Endometrium (tissue), 2 donors: ENCODE measurements around the gene PRDM16.

Experiments used
- FAIRE-seq: peaks from 2 replicates; lab custom pipeline; 2012; peaks lifted over from hg19 to GRCh38; lab: Jason Lieb, UNC
- donor health status: control.
- donor health status: control.

PRDM16 gene

DNA sequence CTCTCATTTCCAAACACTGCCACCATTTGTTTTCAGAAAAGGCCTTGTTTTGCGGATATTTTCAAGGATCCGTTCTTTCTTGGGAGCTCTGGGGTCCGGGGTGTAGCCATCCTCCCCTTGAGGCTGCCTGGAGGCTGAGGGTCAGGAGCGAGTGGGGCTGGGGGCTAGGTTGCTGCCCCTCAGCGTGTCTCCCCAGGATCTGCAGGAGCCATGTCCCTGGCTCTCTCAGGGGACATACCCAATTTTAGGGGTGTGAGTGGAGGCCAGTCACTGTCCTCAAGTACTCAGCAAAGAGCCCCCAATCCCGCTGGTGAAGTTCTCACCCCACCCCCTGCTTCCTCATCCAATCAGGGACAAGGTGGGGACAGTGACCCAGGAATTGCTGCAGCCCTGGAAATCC is 15.0 kb upstream of the PRDM16 start:
- no peak for FAIRE-seq

DNA sequence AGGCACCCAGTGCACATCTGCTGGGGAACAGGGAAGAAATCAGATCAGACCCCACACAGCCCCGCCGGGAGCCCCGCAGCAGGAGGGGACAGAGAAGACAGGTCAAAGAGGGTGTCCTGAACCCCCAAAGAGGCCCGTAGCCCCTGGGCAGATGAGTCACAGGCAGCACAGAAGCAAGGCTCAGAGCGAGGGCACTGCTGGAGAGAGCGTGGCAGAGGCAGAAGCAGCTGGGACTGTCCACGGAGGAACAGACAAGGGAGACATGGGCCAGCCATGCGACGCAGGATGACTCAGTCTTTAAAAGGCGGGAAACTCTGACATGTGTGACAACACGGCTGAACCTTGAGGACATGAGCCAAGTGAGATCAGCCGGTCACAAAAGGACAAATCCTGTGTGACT is 14.5 kb upstream of the PRDM16 start:
- no peak for FAIRE-seq

DNA sequence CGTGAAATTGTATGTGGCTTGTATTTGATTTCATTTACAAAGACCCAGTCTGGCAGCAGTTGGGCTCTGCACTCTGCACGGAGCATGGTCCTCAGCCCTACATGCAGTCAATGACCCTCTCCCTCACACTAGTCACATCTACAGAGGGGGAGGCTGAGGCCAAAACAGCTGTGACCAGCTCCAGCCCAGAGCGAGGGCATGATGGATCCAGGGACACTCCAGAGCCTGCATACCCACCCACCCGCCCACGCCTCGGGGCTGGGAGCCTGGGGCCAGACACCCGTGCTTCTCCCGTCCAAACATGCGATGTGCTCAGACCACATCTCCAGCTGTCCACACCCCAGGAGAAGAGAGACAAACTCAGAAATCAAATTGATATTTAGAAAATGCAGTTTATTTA is 14.0 kb upstream of the PRDM16 start:
- FAIRE-seq: no peak

DNA sequence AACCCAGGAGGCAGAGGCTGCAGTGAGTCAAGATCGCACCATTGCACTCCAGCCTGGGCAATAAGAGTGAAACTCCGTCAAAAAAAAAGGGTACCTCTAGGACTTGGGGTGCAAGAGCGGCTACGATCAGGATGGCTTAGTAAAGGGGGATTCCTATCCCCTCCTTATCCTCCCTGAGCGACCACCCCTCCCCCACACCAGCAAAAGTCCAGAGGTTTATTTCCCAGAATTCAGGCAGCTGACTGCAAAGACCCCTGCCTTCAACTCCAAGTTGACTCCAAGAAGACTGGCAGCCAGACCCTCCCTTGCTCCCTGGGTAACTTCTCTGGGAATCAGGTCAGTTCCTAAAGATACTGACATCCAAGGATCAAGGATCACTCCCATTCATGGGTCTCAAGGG is 12.4 kb upstream of the PRDM16 start:
- no peak for FAIRE-seq

DNA sequence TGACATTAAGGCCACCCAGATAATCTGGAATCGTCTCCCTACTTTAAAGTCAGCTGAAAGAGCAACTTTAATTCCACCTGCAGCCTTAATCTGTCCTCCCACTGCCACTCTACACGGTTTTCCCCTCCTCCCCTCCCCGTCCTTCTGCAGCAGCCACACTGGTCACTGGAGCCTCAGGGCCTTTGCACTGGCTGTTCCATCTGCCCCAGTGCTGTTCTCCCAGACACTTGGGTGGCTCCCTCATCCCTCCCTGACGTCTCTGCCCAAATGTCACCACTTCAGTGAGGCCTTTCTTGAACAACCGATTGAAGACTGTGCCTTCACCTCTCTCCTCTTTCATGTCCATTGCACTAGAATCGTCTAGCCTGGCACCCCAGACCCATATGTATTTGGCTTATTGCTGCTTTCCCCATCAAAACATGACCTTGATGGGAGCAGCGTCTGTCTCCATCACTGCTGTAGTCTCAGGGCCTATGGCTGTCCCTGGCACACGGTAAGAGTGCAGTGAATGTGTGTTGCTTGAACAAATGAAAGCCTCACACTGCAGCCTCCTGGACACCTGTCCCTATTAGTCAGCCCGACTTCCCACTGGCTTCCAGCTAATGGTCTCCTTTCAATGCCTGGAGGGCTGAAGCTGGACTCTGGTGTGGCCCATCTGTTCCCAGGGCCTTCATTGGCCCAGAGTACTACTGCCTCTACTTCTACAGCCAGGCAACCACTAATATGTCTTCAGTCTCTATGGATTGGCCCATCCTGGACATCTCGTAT is 10.6 kb upstream of the PRDM16 start:
- no peak for FAIRE-seq

DNA sequence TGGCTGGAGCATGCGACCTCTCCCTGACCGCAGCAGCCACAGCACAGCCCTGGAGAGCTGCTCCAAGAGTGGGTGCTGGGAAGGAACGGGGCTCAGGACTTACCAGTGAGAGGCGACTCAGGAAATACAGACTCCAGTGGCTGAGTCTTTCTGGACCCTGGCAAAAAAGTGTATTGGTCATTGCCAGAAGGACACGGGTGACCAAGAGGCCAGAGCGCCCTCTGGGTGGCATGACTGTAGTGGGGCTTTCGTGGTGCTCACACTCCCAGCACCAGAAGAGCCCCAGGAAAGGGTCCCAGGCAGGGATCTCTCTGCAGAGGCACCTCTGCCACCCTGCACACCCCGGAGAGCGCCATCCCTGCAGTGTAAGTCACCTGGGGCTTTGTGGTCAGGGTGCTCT is 8.9 kb upstream of the PRDM16 start:
- FAIRE-seq: no peak

DNA sequence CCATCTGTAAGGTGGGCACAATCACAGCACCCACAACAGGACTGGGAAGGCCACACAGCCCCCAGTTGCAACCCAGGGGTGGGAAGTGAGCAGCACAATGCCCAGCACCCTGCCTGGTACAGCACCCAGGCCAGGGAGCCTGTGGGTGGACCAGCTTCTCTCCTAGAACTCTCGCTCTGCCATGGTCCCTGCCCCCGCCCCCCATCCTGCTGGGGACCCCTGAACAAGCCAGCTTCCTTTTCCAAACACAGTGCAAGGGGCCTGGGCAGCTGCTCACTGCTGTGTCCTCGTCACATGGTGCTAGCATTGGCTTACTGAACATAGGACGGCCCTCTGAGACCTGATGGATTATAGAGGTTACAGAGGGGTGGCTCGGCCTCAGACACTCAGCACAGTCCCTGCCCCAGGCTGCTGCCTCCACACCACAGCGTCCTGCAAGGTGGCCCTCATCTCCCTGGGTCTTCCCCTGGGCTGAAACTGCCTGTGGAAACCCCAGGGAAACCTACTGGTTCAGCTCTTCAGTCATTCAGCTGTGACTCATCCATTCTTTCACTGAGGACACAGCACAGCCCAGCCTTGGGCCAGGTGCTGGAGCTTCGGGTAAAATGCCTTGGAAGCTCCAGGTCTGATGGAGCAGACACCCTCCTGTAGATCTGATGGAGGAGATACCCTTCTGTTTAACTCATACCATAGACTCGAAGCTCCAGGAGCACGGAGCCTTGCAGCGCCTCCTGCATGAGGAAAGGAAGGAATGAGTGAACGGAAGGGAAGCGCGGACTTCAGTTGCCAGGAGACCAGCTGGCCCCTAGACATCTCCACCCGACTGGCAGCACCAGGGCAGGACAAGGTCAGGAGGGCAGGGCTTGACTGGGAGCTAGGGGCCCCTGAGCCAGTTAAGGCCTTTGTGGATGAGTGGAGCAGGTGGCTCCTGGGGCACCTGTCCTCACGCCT is 8.1 kb upstream of the PRDM16 start:
- FAIRE-seq: no peak

DNA sequence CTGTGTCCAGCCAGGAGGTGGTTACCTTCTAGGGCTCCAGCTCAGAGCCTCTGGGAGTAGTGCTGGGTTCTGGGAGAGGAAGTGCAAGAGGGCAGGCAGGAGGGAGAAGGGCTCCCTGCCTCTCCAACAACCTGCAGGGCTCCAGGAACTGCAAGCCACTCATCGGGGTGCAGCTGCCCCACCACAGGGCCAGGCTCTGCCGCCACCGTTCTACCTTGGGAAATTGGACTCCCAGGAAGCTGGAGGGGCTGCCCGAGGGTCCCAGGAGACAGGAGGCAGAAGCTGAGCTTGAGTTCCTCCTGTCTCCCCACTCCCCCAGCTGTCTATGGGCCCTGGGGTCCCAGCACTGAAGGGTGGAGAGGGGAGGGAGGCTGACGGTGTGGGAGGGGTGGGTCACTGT is 7.4 kb upstream of the PRDM16 start:
- no peak for FAIRE-seq

DNA sequence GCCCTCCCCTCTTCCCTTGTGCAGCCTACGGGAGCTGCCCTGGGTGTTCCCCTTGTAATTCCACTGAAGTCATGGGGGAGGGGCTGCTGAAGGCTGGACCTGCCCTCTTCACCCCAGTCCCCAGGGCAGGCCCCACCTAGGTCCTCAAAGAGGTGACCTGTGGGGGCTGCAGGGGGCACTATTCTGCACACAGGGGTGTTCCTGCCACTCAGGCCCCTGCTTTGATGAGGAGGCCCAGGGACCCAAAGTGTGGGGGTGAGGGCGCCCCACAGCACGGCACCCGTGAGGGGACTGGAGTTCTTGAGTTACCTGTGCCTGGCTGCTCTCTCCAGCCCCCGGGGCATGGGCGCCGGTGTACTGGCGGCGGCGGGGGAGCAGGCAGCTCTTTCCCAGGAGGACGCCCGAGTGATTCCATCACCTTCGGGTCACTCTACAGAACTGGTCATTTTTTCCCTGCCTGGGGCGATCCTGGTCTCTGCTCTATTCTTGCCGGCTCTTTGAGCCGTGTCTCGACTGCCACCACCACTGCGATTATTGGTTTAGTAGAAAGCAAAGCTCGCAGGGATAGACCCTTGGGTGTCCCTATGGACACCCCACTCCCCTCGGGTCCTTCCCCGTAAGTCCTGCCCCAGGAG is 6.9 kb upstream of the PRDM16 start:
- no peak for FAIRE-seq

DNA sequence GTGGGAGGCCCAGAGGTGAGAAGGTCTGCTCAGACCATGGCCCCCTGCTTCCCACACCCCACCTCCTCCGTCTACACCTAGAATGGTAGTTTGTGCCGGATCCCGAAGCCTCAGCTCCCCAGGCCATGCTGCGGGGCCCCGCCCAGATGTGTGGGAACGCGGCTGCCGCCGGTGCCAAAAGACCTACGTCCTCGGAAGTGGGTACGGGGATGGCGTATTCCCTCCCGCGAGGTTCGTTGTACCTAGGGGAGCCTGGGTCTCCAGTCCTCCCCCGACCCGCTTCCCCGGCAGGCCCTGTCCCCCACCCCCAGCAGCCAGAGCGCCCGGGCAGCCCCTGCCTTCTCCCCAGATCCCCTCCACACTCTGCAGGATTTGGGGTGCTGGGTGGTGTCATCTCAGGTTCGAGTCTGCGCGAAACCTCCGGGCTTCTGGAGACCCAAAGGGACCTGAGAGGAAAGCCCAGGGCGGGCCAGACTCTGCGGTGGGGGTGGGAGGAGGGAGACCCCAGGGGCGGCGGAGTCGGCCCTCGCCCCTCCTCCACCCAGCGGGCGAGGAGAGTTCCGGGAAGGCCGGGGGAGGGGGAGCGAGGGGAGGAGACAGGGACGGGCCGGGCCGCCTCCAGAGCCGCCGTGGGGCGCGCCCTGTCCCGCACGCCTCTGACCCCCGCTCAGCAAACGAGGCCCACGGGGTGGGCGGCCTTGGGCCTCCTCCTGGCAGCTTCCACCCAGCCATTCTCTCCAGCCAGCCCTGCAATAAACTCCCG is 6.2 kb upstream of the PRDM16 start:
- no peak for FAIRE-seq

DNA sequence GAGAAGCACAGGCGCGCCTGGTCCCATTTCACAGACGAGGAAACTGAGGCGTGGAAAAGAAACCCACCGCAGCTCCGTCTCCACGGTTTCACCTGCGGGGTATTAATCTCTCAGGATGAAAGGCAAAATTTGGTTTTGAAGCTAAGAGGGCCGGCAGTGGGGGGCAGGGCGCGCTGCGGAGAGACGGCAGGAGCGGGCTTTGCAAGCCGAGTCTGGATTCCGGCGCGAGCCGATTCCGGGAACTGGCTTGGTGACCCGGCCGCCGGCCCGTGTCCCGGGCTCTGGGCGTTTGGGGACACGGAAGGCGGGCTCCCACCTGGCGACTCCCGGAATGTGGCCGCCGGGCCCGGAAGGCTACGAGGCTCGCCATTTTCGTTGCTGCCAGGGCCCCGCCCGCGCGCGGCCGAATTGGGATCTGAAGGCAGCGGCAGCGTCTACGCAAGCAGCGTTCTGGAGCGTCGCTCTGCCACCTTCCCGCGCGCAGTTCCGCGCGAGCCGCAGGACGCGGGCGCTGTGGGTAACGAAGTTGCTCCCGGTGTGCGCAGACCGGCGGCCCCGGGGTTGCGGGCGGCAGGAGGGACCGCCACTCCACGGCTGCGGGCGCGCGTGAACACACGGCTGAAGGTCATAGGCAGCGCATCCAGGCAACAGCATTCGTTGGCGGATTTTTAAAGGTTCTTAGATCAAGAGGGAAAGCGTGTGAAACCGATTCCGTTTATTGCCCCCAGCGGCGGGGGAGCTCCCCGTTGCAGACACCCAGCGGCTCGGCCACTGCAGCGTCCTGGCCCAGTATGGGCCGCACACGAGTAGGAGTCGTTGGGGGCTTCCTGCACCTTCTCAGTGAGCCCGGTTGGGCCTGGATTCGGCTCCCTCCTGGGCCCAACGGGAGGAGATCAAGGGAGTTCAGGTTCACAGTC is 5.4 kb upstream of the PRDM16 start:
- no peak for FAIRE-seq

DNA sequence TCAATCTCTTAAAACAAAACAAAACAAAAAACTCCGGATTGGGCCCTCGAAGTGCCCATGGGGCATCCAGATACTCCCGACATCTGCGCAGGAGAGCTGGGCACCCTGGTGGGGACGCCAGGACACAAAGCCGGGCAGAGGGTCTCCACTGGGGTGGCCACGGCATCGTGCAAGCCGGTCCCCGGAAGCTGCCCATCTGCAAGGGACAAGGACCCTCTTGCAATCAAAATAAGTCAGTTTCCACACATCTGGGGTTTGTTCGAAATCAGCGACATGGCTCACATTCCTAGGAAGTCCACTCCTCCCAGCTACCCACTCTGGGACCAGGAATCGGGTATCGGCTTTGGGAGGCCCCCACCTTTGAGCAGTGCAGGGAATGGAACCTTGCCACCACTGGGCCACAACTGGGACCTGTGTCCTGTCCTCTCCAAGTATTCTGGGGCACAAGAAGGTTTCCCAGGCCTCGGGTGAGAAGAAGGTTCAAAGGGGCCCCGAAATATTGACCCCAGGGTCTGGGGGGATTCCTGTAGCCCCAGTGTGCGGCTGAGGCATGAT is 4.6 kb upstream of the PRDM16 start:
- FAIRE-seq: no peak

DNA sequence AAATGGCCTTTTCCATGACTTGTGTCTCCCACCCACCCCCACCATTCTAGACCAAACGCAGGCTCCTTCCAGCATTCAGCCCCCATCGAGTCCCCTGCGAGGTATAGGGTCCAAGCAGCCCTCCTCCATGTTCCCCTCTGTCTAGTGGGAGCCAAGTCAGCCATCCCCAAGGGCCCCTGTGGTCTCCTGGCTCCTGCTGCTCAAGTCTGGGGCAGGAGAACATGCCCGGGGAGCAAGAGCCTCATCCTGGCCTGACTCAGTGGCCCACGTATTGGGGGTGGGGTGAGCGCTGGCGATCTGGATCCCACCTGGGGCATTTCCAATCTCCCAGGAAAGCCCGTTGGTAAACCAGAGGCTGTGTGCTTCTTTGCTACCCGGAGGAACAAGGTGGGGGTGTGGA is 4.1 kb upstream of the PRDM16 start:
- no peak for FAIRE-seq

DNA sequence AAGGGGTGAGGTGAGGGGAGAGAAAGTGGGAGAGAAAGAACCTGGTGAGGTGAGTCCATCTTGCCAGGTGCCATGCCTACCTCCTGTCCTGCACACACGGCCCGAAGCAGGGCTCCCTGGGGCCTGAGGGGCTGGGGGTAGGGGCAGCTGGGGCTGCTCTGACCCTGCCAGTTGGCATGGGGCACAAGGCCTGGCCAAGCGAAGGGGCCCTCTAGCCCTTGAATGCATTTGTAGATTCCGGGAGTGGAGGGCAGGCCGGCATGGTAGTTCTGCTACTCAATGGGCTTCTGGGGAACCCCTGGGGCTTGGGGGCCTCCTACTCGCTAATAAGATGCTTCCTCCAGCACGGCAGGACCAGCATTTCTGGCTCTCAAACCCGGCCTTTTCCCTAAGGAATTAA is 3.6 kb upstream of the PRDM16 start:
- FAIRE-seq: no peak

DNA sequence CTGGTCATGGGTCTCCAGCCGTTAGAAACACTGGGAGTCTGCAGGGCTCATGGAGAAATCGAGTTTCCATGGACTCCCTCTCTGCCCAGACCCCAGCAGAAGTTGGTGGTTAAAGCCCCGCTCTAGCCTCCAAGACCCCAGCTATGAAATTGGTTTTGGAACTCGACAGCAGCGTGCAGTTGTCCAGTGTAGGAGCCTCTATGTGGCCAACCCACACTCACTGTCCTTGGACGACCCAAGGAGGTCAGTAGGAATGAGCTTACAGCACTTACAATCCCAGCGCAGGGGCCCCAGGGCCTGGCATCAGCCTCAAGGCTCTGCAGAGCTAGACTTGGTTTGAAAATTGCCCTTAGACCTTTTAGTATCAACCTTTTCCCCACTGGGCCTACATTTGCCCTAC is 3.2 kb upstream of the PRDM16 start:
- FAIRE-seq: no peak

DNA sequence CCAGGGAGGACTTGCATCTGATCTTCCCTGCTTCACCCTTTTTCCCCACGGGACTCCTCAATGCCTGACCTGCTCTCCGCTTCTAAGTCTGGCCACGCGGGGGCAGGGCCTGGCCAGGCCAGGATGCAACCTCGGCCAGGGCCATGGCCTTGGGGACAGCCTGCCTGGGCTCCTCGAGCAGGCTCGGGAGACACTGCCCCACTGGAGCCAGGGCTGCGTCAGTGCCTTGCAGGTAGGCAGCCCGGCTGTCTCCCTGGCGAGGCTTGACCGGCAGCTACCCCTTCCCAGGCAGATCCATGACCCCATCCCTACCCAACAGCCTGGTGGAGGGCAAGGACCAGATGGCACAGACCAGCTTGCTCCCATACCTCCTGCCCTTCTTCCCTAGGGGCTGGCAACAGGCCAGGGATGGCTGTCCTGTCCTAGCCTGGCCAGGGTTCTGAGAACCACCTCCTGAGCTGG is 2.7 kb upstream of the PRDM16 start:
- no peak for FAIRE-seq

DNA sequence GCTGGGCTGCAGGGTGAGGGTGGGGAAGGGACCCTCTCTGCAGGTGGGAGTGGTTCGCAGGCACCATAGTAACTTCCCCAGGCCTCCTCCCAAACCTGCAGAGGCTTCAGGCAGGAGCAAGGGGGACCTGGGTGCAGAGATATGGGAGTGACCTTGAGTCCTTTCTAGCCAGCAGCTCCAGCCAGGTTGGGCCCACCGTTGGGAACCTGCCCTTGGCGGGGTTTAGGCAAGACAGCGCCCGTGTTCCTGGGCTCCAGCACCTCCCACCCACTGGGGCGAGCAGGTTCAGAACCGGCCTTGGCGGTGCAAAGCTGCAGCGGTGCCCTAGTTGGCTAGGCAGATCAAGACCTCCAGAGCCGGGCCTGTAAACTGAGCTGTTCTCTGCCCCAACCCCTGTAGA is 2.2 kb upstream of the PRDM16 start:
- FAIRE-seq: no peak

DNA sequence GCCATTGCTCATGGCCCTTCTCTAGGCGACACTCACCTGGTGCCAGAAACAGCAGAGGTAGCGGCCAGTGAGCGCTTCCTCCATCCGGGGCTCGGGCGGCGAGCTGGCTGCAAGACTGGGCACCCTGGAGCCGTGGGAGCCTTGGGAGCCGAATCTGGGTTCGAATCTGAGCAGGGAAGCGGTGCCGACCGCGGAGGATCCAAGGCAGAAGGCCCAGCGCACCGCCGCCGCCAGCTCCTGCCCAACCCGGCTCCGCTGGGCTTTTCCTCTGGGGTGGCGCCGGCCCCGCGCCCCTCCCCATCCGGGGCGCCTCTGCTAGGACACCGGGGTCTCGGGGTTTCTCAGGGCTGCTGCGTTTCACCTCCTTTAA is 1.7 kb upstream of the PRDM16 start:
- FAIRE-seq: no peak

DNA sequence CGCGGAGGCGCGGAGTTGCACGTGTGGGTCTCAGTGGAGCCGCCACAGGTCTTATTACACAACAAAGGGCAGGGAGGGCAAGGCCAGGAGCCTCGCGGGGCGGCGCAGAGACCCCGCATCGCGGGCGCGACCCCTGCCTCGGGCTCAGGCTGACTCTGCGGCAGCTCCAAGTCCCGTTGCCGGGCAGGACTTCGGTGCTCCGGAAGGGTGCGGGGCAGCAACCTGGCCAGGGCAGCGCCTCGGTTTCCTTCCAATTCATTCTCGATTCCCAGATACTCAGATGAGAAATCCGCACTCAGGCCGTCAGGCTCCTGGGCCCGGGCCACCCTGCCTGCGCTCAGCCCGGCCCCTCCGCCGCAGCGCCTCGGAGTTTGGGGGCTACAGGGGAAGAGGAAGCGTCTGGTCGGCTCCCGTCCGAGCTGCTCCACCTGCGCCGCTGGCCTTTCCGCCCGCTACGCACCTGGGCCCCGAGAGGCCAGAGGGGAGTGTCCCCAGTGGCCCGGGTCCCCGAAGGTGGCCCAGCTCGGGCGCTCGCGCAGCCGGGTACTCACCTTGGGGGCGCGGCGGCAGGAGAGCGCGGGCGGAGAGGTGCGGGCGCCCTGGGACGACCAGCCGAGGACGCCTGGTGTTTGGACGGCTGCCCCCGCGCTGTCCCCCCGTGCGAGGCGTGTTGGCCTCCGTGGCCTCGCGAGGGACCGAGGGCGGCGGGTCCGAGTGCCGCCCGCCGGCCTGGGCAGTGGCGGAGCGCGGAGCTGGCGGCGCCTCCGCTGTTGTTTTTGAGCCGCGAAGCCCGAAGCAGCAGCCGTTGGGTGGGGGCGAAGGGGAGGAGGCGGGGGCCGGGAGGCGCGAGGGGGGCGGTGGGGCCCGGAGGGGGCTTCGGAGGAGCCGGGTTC is 1.1 kb upstream of the PRDM16 start:
- no peak for FAIRE-seq
